GM18517 (cell line): ENCODE measurements around the gene UBE2E2.
"Not testable (repeated sequence)": the region's sequence is repeated elsewhere in the genome, so short reads cannot be mapped to it uniquely, and the experiment has no call there.

Source experiments
- ATAC-seq: cut with Tn5 transposase; IDR thresholded peaks from one replicate; pipeline ENCODE4 v1.9.1; 2021; ENCODE audit warnings: mild to moderate bottlenecking, moderate library complexity; ENCODE audit not compliant: unreplicated experiment

The UBE2E2 gene

DNA sequence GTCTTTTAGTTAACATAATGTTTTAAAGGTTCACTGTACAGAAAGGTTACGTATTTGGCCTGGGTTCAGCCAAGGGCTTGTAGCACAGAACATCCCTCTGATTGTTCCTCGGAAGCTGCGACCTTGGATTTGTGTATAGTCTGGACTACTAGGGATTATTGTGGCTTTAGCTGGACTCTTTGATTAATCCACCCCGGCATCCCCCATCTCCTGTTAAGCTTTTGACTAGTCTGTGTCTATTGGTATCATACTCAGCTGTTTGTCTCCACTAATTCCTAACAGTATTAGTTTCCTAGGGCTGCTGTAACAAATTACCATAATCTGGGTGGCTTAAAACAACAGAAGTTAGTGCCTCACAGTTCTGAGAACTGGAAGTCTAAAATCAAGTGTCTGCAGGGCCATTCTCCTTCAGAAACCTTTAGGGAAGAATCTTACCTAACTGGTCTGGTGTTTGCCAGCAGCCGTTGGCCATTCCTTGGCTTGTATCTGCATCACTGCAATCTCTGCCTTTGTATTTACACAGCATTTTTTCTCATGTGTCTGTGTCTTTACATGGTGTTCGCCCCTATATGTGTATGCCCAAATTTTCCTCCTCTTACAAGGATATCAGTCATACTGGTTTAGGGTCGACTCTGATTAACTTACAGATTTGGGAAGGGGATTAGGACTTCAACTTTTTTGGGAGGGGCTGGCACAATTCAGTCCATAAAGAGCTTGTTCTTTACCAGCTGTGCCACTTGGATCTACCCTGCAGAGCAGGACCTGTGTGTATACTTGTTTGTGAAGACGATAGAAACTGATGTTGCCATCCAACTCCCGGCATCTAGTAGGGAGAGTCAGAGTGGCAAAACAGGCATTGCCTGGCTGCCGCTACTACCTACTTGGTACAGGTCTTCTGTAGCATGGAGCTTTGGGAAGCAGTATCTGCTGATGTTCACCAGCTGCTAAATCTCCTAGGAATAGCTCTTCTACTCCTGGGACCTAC lies 117.8 kb downstream of the UBE2E2 start:
- ATAC-seq, result no peak

DNA sequence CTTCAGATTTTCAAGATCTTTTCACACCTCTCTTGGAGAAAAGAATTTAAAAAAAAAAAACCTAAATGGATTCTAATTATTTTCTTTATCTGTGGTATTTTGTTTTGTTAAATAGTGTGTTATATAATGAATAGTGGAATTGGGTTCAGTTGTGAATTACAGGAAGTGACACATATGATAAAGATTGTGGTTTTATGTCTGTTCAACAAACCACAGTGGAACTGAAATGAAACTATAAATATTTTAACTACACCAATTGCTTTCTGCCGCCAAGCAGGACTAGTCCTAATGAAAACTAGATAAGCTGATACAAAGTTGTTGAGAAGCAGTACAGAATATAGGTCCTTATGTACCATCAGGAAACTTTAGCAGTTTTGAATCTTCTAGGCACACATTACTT lies 121.6 kb downstream of the UBE2E2 start:
- peak; percentile 78 for ATAC-seq

DNA sequence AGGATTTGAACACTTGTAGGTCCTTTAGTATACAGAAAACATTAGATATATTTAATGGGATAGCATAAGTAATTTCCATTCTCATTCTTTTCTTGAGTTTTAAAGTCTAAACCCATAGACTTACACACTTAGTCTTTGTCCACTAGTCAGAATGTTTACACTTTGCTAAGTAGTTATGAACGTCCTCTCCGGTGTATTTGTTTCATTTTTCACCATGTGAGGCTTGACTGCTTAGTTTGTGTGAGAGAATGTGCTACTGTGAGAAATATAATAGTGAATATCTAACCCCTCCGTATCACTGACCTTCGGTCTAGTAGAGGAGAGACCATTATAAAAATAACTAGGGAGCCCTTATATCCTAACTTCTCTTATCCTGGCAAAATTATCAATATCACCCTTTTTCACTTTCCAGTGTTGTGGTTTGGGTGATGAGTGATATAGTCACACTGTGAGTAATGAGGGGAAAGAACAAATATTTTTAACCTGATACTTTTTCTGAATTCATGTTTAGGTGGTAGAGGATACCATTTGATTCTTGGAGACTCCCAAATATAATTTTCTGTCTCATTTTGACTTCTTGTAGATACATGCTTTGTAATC lies 122.4 kb downstream of the UBE2E2 start:
- ATAC-seq, result peak; percentile 62

DNA sequence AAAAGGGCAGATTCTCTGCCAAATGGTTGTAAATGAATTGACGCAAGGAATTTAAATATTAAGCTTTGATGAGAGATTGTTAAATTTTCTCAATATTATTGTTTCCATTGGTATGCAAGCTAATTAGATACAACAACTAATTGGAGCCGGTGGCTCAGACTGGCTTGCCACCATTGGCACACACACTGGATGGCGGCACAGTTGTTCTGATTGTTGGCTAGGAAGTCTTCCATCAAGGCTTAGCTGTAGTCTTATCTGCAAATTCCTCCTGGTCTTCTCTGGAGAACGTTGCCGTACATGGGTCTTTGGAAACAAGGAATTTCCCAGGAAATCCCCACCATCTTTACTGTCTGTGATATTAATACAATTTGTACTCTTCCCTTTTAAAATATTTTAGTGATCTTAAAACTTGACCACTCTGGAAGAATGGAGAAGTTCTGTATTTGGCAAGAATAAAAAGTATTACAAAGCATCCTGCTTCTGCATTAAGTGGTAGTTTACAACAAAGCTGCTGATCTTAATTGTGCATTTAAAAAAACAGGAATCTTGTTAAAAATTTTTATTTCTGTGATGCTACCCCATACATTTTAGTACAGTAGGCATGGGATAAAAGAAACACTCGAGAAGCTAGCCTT lies 126.5 kb downstream of the UBE2E2 start:
- ATAC-seq, result no peak

DNA sequence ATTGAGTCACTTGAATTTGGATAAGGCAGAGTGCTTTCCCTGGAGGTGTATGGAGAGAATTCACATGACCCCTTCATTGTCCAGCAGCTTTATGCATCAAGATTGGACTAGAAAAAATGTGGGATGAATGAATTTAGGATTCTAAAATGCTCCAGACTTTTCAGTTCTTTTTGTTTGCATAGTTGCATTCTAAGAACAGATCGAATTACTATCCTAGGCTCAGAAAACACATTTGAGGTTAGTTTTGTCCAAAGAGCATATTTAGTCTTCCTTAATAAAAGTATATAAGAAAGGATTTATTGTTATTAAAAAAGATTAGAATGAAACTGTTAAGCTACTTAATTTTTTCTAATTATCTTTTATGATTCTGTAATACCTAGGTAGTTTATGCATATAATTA lies 127.4 kb downstream of the UBE2E2 start:
- no peak for ATAC-seq

DNA sequence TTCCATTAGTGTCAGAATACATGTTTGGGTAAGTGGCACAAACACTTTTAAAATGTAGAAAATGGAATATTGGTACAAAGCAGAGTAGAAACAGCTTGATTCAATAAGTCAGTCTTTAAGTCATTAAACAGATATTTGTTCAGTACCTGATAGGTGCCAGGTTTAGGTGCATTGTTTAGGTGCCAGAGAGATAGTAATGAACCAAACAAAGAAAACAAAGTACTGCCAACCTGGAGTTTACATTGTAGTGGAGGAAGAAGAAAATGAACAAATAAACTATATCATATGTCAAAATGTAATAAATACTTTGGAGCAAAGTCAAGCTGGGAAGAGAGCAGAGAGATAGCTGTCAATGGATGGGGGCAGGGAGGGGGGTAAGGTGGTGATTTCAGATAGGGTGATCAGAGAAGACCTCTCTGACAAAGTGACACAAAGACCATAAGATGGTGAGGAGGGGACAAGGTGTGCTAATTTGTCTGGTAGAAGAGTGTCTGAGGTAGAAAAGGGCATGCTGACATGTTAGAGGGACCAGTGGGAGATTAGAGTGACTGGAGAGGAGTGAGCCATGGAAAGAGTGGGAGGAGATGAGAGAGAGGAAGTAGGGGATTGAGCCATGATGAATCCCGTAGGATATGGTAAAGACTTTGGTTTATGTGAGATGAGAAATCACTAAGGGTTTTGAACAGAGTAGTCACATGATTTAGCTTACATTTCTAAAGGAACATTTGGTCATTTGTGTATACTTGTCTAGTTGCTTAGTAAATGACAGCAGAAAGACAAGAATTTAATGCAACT lies 128.2 kb downstream of the UBE2E2 start:
- no peak for ATAC-seq

DNA sequence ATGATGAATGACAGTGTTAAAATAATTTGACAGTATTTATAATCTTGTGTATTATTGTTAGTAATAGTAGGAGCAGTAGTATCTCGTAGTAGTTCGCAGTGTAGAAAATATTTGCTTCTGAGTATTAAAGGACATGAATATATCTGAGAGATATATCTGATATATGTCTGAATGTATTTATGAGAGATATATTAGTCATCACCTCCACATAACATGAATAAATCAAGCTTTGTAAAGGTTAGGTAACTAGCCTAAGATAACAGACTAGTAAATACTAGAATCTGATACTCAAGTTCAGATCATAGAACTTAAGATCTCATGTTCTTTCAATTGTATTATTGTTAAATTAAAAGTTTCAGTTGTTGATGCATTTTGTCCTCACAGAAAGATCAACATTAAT lies 130.5 kb downstream of the UBE2E2 start:
- no peak for ATAC-seq

DNA sequence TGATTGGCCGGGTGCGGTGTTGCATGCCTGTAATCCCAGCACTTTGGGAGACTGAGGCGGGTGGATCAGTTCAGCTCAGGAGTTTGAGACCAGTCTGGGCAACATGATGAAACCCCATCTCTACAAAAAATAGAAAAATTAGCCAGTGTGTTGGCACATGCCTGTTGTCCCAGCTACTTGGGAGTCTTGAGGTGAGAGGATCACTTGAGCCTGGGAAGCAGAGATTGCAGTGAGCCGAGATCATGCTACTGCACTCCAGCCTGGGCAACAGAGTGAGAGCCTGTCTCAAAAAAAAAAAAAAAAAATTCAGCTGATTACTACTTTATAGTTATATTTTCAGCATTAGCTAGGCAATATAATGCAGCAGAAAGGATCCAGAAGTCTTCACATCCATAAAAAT lies 133.7 kb downstream of the UBE2E2 start:
- not testable (repeated sequence) for ATAC-seq

DNA sequence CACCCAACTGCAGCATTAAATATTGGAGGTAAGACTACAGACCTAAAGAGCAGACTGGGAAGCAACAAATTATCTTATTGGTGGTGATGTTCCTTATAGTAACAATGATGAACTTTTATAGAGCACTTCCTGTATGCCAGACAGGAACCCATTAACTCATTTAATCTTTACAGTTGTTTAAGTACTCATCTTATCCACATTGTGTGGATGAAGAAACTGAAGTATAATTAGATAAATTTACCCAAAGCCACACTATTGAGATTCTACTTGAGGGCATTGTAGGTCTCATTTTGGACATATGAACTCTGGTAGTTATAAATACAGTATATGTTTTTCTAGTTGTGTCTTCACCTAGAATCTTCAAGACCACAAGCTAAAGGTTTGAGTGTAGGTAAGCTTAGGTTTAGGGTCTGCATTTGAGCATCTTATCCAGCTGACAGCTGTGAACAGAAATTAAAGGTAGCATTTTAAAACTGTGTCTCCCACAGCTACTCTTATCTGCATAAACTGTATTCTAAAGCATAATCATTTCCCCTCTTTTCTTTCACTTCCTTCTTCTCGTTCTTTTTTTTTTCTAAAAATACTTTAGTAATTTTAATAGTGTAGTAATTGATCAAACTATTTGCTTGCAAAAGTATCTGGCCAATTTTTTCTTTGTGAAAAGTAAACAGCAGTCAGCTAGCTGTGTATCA lies 138.2 kb downstream of the UBE2E2 start:
- peak; percentile 75 for ATAC-seq

DNA sequence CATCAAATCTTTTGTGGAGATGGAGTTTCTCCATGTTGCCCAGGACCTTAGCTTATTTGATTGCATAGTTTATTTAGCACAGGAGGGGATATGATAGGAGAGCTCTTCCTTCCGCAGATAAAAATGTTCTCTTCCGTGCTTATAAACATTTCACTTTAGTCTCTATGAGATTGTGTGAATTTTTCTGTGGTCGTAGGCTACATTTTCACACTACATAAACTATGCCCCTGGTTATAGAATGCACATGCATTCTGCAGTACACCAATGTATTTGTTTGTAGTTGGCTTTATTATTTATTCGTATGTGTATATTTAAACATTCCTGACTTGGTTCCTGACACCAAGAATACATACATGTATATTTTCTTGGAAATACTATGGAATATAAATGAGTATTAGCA lies 139.2 kb downstream of the UBE2E2 start:
- ATAC-seq, result no peak

DNA sequence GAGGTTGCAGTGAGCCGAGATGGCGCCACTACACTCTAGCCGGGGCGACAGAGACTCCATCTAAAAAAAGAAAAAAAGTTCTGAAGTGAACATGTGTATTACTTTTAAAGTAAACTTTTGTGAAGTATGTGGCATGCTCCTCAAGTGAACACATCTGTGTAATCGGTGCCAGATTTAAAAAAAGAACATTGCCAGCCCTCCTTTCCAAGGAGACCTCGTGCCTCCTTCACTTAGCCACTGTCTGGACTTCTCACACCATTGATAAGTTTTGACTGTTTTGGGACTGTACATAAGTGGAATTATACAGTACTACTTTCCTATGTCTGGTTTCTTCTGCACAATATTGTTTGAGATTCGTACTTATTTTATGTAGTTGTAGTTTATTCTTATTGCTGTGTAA lies 140.4 kb downstream of the UBE2E2 start:
- no peak for ATAC-seq

DNA sequence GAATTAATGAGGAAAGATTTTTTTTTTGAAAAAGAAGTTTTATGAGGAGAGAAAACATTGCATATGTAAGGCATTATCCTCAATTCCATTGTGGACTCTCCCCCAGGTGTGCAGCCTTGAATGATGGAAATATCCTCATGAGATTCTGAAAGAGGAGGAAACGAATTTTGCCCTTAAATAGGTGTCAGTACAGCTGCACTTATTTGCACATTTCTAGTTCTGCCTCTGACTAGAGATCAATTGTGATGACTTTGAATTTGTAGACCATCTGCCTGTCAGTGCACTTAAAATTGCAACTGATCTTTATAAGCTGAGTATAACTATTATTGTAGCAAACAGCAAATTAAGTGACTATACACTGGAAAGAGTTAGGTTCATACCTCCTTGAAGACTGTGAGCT lies 141.8 kb downstream of the UBE2E2 start:
- ATAC-seq, result no peak

DNA sequence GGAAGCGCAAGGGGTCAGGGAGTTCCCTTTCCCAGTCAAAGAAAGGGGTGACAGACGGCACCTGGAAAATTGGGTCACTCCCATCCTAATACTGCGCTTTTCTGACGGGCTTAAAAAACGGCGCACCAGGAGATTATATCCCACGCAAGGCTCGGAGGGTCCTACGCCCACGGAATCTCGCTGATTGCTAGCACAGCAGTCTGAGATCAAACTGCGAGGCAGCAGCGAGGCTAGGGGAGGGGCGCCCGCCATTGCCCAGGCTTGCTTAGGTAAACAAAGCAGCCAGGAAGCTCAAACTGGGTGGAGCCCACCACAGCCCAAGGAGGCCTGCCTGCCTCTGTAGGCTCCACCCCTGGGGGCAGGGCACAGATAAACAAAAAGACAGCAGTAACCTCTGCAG lies 146.3 kb downstream of the UBE2E2 start:
- not testable (repeated sequence) for ATAC-seq

DNA sequence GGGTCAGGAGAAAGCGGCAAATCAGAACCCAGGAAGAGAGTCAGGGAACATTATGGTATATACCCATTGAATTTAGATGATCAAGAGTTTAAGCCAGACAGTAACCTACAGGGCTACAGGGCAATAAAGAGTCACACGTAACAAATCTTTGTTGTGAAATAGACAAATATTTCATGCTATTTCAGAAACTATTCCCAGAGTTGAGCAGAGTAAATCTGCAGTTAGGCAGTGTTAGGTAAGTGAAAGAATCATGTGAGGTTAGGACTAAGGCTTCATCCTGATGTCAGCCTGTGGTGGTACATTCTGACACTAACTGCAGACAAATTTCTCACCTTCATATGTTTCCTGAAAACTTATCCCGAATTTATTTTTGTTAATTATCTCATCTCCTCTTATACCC lies 153.0 kb downstream of the UBE2E2 start:
- no peak for ATAC-seq

DNA sequence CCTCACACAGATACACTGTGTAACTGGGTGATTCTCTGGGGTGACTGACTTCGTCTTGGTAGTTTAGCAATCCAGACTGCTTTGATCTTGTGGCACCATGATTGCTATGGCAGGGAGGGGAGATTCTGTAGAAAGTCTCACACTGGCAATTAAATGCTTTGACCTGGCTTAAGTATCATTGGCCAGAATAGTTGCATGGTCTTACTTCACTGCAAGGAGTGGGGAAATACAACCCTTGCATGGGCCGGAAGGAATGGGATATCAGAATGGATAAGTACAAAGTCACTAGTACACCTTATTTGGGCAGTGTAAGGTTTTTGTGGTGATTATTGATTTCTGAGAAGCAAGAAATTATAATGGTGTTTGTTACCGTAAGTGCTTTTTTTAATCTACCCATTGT lies 153.8 kb downstream of the UBE2E2 start:
- ATAC-seq, result no peak

DNA sequence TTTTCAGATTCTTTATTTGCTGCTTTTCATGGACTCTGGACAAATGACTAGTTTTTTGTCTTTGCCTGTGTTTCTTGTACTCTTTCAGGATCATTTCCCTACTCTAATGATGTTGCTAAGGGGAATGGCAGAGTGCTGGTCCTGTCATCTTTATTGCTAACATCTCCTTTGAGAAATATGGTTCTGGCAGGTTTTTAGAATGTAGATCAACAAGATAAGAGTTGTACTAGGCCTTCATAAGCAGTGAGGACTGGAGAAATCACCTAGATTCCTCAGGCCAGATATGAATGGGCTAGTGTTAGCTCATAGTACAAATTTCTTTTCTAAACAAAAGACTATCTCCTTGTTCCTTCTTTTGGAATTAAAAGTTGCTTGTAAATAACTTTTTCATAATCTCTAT lies 156.0 kb downstream of the UBE2E2 start:
- no peak for ATAC-seq

DNA sequence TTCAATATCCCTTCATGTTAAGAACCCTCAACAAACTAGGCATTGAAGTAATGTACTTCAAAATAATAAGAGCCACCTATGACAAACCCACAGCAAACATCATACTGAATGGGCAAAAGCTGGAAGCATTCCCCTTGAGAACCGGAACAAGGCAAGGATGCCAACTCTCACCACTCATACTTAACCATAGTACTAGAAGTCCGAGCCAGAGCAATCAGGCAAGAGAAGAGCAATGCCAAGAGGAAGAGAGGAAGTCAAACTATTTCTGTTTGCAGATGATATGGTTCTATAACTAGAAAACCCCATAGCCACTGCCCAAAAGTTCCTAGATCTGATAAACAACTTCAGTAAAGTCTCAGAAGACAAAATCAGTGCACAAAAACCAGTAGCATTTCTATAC lies 161.9 kb downstream of the UBE2E2 start:
- ATAC-seq, result no peak

DNA sequence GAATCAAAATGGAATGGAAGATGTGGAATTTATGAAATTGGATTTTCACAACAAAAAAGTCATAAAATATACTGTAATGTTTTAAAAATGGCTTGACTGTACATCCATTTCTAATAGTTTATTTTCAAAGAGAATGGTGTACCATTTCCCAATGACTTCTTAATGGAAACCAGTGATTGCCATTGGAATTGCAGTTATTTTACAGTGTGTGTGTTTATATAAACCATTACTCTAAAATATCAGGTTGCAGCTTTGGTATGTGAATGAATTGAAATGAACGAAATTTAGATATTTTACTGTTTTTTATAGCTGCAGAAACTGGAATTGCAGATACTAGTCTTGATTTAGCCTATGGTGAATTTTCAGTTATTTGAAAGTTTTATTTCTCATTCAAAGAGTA lies 165.6 kb downstream of the UBE2E2 start:
- ATAC-seq, result no peak

DNA sequence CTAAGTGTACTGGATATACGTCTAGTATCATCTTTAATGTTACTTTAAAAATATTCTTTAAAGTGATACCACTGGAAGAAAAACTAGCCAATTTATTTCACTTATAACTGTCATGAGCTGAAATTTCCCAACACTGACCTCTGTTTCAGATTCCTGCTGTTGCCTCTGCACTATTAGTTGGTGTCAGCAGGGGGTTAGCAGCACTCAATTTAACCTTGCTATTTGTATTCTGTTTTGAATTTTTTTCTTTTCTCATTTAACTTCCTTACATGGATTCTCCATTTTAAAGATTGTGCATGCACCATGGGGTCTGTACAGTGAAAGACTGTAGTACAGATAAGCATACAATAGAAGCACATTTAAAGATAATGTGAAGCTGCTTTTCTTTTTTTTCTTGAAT lies 169.2 kb downstream of the UBE2E2 start:
- ATAC-seq, result no peak

DNA sequence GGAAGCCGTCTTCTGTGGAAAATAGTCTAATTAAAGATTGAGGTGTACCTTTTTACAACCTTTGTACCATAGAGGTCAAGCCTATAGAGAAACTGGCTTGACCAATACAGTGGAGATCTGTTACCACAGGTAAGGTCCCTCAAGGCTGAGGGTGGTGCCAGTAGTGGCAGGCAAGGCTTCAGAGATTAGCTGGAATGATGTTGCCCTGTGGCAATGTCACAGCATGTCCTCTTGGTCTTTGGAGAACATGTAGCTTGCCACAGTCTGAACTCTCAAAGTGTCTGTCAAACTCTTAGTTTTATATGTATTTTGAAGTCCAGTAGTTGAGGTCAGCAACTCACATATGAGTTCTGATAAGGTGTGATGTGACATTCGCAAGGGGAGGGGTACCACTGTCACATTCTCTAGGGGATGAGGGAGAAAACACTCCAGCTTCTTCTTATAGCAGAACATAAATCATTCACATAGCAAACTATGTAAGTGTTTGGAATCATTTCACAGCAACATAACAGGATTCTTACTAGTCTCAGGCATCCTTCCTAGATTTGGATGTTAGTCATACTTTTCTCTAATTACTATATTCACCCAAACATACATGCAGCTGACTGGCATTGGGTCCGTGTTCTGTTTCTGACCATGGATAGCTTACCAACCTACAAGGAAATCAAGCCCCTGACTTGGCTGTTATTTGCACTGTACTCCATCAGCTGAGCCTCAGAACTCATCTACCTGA lies 173.6 kb downstream of the UBE2E2 start:
- no peak for ATAC-seq
